IMR-90 (cell line): ENCODE measurements around the gene NEURL1.

Experiments
- BHLHE40 ChIP-seq: fragments of 150-350 bp; IDR thresholded peaks from 2 replicates; pipeline ENCODE4 v1.6.1; 2016; ENCODE audit warnings: mild to moderate bottlenecking, low read depth, low read length
- MAZ ChIP-seq: IDR thresholded peaks from 2 replicates; pipeline ENCODE4 v1.6.1; 2012; ENCODE audit warnings: low read depth, mild to moderate bottlenecking, low read length, improper control_type of control experiment, moderate library complexity, borderline replicate concordance
- TF ChIP-seq, protein P1 (sequence below): conservative IDR thresholded peaks from 2 replicates; pipeline ENCODE4 v1.5.1; 2012; ENCODE audit warnings: mild to moderate bottlenecking, low read depth, low read length, improper control_type of control experiment

DNA sequence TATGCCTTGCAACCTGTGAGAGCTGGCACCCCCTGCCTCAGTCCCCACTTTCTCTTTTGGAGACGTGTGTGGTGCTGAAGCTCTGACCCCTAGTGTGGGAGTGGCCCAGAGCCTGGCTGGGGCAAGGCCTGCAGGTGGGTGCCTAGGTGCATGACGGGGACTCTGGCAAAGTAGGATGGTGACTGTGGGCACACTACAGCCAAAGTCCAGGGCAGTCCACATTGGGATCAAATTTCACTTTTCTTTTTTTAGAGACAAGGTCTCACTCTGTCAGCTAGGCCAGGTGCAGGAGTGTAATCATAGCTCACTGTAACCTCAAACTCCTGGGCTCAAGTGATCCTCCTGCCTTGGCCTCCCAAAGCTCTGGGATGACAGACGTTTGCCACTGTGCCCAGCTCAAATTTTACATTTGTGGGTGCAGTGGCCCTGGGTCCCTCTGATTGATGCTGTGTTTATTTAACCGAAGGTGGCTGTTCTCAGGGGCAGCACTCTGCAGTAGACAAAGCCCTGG lies 52.3 kb downstream of the NEURL1 start:
- no peak for TF ChIP-seq MAZ
- TF ChIP-seq, protein P1, sequence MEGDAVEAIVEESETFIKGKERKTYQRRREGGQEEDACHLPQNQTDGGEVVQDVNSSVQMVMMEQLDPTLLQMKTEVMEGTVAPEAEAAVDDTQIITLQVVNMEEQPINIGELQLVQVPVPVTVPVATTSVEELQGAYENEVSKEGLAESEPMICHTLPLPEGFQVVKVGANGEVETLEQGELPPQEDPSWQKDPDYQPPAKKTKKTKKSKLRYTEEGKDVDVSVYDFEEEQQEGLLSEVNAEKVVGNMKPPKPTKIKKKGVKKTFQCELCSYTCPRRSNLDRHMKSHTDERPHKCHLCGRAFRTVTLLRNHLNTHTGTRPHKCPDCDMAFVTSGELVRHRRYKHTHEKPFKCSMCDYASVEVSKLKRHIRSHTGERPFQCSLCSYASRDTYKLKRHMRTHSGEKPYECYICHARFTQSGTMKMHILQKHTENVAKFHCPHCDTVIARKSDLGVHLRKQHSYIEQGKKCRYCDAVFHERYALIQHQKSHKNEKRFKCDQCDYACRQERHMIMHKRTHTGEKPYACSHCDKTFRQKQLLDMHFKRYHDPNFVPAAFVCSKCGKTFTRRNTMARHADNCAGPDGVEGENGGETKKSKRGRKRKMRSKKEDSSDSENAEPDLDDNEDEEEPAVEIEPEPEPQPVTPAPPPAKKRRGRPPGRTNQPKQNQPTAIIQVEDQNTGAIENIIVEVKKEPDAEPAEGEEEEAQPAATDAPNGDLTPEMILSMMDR = no peak
- TF ChIP-seq BHLHE40 = no peak
